CD4-positive, alpha-beta T cell treated with Interleukin-15 for 4 hours (primary cell): ENCODE data around the gene ROBO4.

Source experiments
- DNase-seq: peaks from one replicate; pipeline ENCODE4 v3.0.0-alpha.2; 2020; ENCODE audit warnings: low spot score

Gene ROBO4

GRCh38 chr11:124872741-124873140 lies 24.9 kb downstream of the ROBO4 start:
- DNase-seq, result no peak

- no peak for DNase-seq
These were observed 25.4 kb downstream of the ROBO4 start for GRCh38 chr11:124872280-124872679.

DNA sequence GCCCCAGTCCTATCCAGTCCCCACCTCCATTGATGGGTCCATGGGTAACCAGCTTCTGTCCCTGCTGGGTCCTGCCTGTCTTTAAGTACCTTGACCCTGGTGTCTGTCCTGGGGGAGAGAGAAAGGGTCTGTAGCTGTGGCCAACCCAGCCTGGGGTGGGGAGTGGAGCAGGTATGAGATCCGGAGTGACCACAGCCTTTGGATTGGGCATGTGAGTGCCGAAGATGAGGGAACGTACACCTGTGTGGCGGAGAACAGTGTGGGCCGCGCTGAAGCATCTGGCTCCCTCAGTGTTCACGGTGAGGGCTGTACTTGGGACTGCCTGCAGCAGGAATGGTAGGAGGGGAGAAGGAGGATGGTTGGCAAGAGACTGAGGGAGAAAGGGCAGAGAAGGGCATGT lies 27.2 kb downstream of the ROBO4 start:
- DNase-seq, result no peak

GRCh38 chr11:124869856-124870387 lies 27.7 kb downstream of the ROBO4 start:
- no peak for DNase-seq

GRCh38 chr11:124869331-124869730 lies 28.3 kb downstream of the ROBO4 start:
- DNase-seq, result no peak

GRCh38 chr11:124868331-124869274 lies 29.1 kb downstream of the ROBO4 start:
- DNase-seq, result no peak

DNA sequence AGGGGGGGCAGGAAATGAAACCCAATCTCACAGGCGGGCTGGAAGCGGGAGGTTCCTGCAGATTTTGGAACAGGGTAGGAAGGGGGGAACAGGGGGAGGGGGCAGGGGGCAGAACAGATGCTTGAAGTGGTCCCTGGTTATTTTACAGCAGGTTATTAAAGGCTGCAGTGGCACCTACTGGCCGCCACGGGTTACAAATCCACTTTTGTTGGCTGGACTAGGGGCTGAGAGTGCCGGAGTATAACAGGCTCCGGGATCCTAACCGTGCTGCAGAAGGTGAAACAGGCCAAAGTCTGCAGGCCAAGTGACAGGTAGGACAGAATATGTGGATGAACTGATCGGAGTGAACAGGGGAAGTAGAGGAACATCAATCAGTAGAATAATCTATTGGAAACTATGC lies 30.0 kb downstream of the ROBO4 start:
- no peak for DNase-seq

GRCh38 chr11:124865902-124866851 lies 31.5 kb downstream of the ROBO4 start:
- peak; percentile 31 for DNase-seq

DNA sequence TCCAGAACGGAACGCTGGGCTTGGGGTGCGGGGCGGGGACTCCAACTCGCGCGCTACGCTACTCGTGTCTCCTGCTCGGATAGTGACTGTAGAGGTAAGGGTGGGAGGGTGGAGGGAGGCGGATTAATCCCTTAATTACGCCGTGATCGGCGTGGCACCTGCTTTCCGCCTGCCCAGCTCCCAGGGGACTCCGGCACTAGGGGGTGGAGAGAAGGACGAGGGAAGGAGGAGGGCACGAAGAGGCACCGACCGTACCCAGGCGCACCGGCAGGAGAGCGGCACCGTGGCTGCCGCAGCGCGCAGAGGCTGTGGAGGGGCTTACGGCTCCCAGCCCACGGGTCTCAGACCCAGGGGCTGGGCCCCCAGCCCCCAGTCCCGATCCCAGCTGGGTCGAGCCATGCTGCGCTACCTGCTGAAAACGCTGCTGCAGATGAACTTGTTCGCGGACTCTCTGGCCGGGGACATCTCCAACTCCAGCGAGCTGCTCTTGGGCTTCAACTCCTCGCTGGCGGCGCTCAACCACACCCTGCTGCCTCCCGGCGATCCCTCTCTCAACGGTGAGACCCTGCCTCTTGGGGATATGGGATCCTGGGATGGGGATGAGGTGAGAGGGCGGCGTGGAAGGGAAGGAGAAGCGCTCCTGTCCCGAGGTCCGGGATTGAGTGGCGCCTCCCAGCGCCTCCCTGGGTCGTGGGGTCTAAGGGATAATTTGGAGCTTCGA lies 32.3 kb downstream of the ROBO4 start, which contains the start of gene ROBO3:
TSS of gene ROBO3 (plus strand) at position 252 of the 721 bp plus-strand sequence. CDS start at position 398, 146 bp downstream.
- no peak for DNase-seq

DNA sequence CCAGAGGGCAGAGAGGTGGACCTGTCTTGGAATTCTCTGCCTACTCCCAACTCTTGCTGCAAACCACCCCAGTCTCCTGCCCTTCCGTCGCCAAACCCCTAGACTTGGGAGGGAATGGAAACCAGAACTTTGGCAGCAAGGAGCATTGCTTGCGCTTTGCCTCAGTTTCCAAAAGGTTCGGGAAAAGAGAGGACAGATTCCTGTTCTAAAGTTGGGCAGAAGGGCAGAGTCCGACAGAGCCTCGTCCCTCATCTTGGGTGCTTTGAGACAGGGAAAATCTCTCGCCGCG lies 32.8 kb downstream of the ROBO4 start:
- DNase-seq, result no peak

DNA sequence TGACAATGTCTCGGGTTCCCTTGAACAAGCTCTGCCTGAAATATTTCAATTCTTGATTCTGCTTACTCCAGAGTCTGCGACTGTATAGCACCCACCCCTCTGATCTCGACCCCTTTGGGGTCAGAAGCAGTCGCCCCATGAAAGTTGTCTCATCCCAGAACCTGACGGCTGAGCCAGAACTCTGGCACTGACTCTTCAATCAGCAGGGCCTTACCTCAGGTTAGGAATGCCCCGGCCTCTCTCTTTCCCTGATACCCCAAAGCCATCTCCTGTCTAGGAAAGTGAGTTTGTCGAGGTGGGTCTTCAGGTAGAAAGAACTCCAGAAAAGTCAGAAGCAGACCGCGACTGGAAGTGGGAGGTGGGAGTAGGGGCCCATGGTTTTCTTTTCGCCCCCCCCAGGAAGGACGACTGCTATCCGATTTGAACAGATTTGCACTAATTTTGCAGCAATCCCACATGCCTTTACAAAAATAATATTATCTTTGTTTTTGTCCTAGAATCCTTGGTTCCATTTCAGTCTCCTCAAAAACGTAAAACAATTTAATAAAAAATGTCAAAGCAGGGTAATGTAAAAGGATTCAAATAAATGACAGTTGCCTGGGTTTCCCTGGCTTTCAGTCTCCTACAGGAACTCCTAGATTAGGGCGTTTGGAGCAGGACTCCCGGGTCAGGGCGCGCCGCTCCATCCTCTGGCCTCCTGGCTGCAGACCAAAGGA lies 33.3 kb downstream of the ROBO4 start:
- DNase-seq, result no peak

GRCh38 chr11:124863826-124864165 lies 33.9 kb downstream of the ROBO4 start:
- DNase-seq, result no peak

DNA sequence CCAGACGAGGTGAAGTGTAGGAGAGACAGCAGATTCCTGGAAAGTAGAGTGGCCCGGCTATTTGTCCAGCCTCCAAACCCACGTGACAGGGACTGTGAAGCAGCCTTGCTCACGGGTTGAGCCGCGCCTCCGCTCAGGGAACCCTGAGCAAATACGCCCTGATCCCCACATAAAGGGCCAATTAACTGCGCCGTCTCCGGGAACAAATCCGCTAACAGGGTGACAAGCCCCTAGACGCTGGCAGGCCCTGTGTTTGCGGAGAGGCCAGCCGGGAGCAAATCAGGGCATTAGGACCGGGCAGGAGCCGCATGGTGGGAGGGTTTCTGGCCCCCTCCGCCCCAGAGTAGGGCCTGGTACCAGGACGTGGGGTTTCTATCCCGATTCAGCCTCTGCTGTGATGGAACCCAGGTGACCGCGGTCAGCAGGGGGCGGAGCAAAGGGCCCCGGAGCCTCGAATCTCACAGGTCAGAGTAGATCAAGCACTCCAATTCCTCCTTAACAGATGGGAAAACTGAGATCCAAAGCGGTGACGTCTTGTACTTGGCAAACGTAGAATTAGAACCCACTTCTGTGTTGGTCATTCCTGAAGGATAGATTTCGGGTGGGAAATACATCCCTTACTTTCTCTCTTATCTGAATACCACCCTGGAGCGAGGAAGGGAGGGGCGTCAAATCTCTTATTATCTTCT lies 34.4 kb downstream of the ROBO4 start:
- DNase-seq, result no peak

GRCh38 chr11:124861670-124862069 lies 36.0 kb downstream of the ROBO4 start:
- DNase-seq, result no peak

DNA sequence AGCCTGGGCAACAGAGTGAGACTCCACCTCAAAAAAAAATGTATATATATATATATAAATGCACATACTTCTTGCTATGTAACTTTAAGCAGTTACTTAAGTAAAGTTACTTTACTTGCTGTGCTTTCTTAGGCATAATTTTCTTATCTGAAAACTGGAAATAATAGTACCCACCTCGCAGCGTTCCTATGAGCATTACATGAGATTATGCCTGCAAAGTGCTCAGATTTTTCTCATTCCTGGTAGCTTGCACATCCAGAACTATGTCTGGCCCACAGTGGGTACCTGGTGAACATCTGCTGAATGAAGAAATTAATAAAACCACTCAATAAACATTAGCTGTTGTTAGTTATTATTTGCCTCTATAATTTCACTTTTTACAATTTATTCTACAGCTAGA lies 38.5 kb downstream of the ROBO4 start:
- DNase-seq, result no peak

DNA sequence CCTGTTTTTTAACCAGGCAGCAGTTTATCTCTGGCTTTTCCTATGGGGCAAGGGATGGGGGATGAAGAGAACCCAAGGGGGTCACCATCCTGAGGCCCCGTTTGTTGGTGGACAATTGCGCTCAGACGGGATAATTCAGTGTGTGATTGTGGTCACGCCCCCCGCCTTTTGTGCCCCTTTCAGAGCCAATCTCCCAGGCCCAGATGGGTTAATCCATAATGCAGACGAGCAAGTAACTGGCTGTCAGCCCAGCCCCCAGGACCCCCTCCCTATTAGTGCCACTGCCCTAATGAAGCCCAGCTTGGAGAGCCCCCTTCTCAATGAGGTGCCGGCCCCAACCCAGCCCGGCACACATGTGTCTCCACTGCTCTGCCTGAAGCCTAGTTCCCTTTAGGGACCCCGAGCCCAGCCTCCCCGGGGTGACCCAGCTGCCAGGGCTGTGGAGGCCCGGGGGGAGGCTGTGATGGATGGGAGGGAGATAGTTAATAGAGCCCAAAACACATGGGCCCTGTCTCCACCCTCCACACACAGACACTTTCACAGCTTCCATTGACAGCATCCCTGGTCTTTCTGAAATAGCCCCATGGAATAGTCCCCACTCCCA lies 51.5 kb downstream of the ROBO4 start:
- DNase-seq, result no peak

- no peak for DNase-seq
These were observed 53.0 kb downstream of the ROBO4 start for GRCh38 chr11:124844664-124845079.

- DNase-seq, result no peak
These were observed 54.1 kb downstream of the ROBO4 start for GRCh38 chr11:124843616-124843910.

DNA sequence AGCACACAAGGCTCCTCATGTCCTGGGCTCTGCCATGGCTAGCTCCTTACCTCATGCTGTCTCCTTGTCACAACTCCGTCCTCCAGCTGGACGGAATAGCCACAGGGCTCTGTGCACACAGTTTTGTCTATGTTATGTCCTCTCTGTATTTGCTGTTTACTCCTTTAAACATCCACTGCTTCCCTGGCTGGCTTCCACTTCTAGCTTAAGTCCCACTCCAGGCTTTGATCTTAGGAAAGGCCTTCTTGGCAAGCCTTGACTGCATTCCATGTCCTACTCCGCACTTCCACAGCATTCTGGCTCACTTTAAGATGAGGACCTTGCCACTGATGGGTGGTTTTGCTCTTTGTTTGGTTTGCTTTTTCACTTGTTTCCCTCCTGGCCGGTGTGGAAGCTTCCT lies 55.4 kb downstream of the ROBO4 start:
- no peak for DNase-seq

DNA sequence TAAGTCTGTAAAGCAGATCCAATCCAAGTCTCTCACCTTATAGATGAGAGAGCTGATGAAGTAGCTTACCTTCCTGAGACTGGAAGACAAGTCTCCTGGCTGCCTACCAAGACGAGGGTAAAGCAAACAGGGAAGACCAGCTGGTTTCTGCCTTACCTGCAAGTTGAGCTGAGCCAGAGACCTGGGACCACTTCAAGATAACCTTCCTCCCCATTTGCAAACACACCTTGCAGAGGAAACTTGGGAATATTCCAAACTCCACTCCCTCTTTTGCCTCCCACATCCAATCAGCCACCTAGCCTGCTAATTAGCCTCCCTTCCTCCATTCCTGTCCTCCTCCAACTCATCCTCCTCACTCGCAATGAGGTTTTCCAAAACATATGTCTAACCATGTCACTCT lies 55.8 kb downstream of the ROBO4 start:
- no peak for DNase-seq

GRCh38 chr11:124841201-124841600 lies 56.5 kb downstream of the ROBO4 start:
- no peak for DNase-seq
